Neutrophil (primary cell): ENCODE data around the gene TRUB1.

ENCODE experiments used
- H3K27ac ChIP-seq: fragments of 200-600 bp; sonication (generic); 2 replicates; pipeline ENCODE4 v1.5.1; 2016; ENCODE audit warnings: mild to moderate bottlenecking, moderate library complexity
- H3K27me3 ChIP-seq: fragments of 200-600 bp; sonication (generic); 2 replicates; pipeline ENCODE4 v1.6.0; 2016; ENCODE audit warnings: mild to moderate bottlenecking
- H3K36me3 ChIP-seq: fragments of 200-600 bp; sonication (generic); 2 replicates; pipeline ENCODE4 v1.5.1; 2017
- H3K4me1 ChIP-seq, 2 experiments: fragments of 200-600 bp in 1 of 2; sonication (generic) in 1 of 2; 1 replicate in 1 of 2; 2 replicates in 1 of 2; pipeline versions ENCODE4 v1.5.1 to v1.6.1; 2013 to 2016; ENCODE audit warnings: low read depth in 1 of 2, low read length in 1 of 2, mild to moderate bottlenecking in 1 of 2, moderate library complexity in 1 of 2; ENCODE audit not compliant: control insufficient read depth in 1 of 2, insufficient read depth in 1 of 2
- H3K4me3 ChIP-seq, 2 experiments: fragments of 200-600 bp in 1 of 2; sonication (generic) in 1 of 2; 1 replicate in 1 of 2; 2 replicates in 1 of 2; pipeline ENCODE4 v1.5.1; 2013 to 2016; ENCODE audit warnings: low read depth in 1 of 2, low read length in 1 of 2, mild to moderate bottlenecking in 1 of 2, moderate library complexity in 1 of 2
- H3K9me3 ChIP-seq: fragments of 200-600 bp; sonication (generic); 2 replicates; pipeline ENCODE4 v1.5.1; 2016
- CTCF ChIP-seq: fragments of 200-600 bp; sonication (generic); IDR thresholded peaks from 2 replicates; pipeline ENCODE4 v1.5.1; 2016; ENCODE audit warnings: antibody characterized with exemption

Gene TRUB1

DNA sequence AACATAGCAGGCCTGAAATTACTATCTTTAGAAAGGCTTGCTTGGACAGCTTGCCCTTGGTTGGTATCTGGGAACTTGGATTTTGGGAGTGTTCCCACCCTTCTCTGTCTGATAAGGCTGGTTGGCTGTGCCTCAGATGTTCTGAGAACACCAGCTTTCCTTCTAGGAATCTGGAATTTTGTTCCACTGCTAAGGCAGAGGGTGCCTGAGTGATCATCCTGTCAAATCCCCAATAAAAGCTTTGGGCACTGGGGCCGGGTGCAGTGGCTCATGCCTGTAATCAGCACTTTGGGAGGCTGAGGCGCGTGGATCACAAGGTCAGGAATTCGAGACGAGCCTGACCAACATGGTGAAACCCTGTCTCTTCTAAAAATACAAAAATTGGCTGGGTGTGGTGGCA lies 5.0 kb downstream of the TRUB1 start:
- H3K4me3 ChIP-seq: no peak overlapping the region
- no peak overlapping the region for H3K27ac ChIP-seq
- H3K36me3 ChIP-seq: peaks cover 22% of the 10 kb centered on the region
- no peaks in the 10 kb centered on the region for H3K9me3 ChIP-seq
- no peak for TF ChIP-seq CTCF
- no peaks in the 10 kb centered on the region for H3K27me3 ChIP-seq
- H3K4me1 ChIP-seq: peaks cover 6 to 7% of the 10 kb centered on the region in 2 experiments

GRCh38 chr10:114953047-114953446 lies 15.1 kb downstream of the TRUB1 start:
- H3K27ac ChIP-seq: no peak overlapping the region
- no peak overlapping the region for H3K4me3 ChIP-seq
- no peaks in the 10 kb centered on the region for H3K36me3 ChIP-seq
- H3K9me3 ChIP-seq: no peaks in the 10 kb centered on the region
- TF ChIP-seq CTCF: no peak
- no peaks in the 10 kb centered on the region for H3K27me3 ChIP-seq
- no peaks in the 10 kb centered on the region for H3K4me1 ChIP-seq

DNA sequence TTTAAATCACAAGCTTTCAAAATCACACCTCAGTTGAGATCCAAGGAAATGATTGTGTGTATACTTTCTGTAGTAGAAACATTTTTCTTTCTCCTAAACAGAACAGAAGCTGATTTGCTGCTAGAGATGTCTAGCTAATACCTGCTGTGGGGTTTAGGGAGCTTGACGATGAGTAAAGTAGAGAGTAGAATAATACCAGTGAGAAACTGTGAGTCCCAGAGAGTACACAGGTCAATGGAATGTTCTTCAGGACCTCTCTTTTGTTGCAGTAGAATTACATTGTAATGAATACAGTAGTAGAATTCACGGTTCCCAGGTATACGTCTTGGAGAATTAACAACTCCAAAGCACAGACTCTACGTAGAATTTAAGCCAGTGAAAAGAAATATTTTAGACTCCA lies 18.0 kb downstream of the TRUB1 start:
- no peaks in the 10 kb centered on the region for H3K27me3 ChIP-seq
- no peaks in the 10 kb centered on the region for H3K9me3 ChIP-seq
- H3K4me1 ChIP-seq: no peaks in the 10 kb centered on the region
- H3K27ac ChIP-seq: no peak overlapping the region
- no peak for TF ChIP-seq CTCF
- no peak overlapping the region for H3K4me3 ChIP-seq
- H3K36me3 ChIP-seq: no peaks in the 10 kb centered on the region

- Histone ChIP-seq H3K36me3 (no peaks in the 10 kb centered on the region), H3K27me3 (no peaks in the 10 kb centered on the region), H3K27ac (no peak overlapping the region), H3K4me3 (no peak overlapping the region), H3K4me1 (no peaks in the 10 kb centered on the region), H3K9me3 (no peaks in the 10 kb centered on the region)
- no peak for TF ChIP-seq CTCF
These were observed 18.5 kb downstream of the TRUB1 start for GRCh38 chr10:114956466-114956865.

DNA sequence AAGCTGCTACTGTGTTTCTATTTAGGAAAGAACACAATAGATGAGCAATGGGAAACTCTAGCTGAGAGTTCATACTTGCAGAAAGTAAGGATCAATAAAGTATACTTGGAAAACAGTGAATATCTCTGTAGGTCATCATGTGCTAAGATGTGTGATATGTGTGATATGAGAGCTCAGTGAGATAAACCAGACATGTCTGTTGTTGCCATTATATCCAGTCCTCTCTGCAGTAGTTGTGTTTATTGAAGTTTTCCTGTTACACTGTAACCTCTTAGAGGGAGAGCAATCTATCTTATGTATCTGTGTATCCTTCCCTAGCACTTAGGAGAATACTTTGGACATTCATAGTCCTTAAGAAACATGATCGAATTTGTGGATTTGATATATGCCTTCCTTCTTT lies 19.1 kb downstream of the TRUB1 start:
- Histone ChIP-seq H3K27me3 (no peaks in the 10 kb centered on the region), H3K9me3 (no peaks in the 10 kb centered on the region), H3K27ac (no peak overlapping the region), H3K36me3 (no peaks in the 10 kb centered on the region), H3K4me3 (no peak overlapping the region), H3K4me1 (no peaks in the 10 kb centered on the region)
- no peak for TF ChIP-seq CTCF

DNA sequence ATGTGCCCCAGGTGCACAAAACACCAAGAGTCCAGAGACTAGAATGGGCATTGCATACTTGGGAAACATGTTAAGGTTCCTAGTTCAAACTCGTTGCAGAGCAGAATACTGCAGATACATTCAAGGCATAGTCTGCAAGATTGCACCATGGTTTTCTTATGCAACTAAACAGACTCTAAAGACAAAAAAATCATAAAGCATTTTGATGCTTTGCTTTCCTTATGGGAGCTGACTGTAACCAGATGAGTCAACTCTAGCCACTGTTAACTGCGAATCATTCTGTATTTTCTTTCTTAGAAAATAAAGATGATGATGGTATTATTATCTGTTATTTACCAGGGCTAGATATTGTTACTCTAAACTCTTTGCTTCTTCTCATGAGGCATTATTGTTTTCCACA lies 19.7 kb downstream of the TRUB1 start:
- no peaks in the 10 kb centered on the region for H3K9me3 ChIP-seq
- TF ChIP-seq CTCF: no peak
- no peak overlapping the region for H3K4me3 ChIP-seq
- no peak overlapping the region for H3K27ac ChIP-seq
- no peaks in the 10 kb centered on the region for H3K4me1 ChIP-seq
- no peaks in the 10 kb centered on the region for H3K36me3 ChIP-seq
- no peaks in the 10 kb centered on the region for H3K27me3 ChIP-seq
